ENCODE measurements around the gene GADD45G. TPM values are rescaled to one million over a fixed set of nuclear protein-coding genes. Genes with fewer than 3 reads are reported as not detected.

The GADD45G gene
- total RNA-seq, 1 donor from 2014 or later: under 0.01 TPM

DNA sequence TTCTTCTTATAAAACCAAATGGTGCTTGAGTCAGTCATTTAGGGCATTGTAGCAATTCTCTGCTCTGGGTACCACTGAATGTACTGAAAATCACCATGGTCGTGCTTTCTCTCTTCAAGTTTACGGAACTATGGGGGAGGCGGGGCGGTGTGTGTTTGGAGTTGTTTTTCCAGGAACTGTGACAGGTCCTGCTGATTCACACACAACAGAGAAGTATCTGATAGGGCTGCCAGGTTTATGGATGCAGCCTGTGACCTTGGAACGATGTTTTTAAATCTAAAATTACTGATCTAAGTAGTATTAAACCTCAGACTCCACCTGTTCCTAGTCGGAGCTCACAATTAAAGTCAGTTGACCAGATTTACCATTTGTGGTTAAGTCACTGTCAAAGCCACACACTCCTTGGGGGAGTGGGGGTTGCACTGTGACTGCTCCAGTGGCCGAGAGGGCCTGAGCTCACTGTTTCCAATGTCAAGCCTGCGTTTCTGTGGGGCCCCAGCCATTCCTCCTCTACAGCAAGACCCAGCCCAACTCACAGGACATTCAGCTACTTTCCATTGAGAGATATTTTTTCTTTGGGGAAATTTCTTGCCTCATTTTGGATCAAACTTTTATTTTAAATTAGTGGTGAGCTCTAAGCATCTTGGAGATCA is 44.4 kb downstream of the GADD45G start:
- FAIRE-seq: no peak
- TF ChIP-seq, protein P1, sequence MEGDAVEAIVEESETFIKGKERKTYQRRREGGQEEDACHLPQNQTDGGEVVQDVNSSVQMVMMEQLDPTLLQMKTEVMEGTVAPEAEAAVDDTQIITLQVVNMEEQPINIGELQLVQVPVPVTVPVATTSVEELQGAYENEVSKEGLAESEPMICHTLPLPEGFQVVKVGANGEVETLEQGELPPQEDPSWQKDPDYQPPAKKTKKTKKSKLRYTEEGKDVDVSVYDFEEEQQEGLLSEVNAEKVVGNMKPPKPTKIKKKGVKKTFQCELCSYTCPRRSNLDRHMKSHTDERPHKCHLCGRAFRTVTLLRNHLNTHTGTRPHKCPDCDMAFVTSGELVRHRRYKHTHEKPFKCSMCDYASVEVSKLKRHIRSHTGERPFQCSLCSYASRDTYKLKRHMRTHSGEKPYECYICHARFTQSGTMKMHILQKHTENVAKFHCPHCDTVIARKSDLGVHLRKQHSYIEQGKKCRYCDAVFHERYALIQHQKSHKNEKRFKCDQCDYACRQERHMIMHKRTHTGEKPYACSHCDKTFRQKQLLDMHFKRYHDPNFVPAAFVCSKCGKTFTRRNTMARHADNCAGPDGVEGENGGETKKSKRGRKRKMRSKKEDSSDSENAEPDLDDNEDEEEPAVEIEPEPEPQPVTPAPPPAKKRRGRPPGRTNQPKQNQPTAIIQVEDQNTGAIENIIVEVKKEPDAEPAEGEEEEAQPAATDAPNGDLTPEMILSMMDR (IDR thresholded peaks at IDR 0.05; ENCODE audit: insufficient read depth, low read length, severe bottlenecking): no peak
- no peaks in the 10 kb centered on the region for H3K27me3 ChIP-seq (ENCODE audit: control insufficient read depth, insufficient read depth, low read length)
- H3K4me3 ChIP-seq (ENCODE audit: low read depth, low read length): no peak overlapping the region
- no peak for DNase-seq (ENCODE audit: low read depth)
- no peaks in the 10 kb centered on the region for H3K36me3 ChIP-seq (ENCODE audit: control insufficient read depth, insufficient read depth, low read length)

DNA sequence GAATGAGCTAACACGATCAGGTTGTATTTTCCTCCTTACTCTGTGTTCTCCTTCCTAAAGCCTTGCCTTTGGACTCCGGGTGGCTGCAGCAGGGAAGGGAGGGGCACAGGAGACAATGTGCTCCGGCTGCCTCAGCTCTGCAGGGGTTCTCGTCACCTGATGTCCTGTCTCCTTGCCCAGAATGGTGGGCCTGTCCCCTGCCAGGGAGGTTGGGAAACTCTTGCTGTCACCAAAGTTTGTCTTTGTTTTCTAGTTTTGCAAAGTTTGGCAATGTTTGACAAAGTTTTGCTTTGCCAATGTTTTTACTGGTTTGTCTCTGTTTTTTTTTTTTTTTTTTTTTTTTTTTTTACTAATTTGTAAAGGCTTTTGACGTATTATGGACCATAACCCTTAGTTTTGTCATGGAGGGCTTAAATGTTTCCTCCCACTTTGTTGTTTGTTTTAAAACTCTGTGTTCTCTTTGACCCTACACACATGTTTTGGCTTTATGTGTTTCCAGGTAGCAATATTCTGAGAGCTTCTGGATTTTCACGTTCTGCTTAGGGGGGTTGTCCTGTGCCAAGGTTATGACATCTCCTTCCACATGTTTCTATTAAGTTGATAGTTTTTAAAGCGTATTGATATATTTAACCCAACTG is 49.3 kb downstream of the GADD45G start:
- TF ChIP-seq, protein P1 (IDR thresholded peaks at IDR 0.05; ENCODE audit: insufficient read depth, low read length, severe bottlenecking): no peak
- FAIRE-seq (no peak), DNase-seq (ENCODE audit: low read depth) (no peak)
- Histone ChIP-seq H3K4me3 (ENCODE audit: low read depth, low read length) (no peak overlapping the region), H3K36me3 (ENCODE audit: control insufficient read depth, insufficient read depth, low read length) (no peaks in the 10 kb centered on the region), H3K27me3 (ENCODE audit: control insufficient read depth, insufficient read depth, low read length) (peaks cover 2% of the 10 kb centered on the region)

DNA sequence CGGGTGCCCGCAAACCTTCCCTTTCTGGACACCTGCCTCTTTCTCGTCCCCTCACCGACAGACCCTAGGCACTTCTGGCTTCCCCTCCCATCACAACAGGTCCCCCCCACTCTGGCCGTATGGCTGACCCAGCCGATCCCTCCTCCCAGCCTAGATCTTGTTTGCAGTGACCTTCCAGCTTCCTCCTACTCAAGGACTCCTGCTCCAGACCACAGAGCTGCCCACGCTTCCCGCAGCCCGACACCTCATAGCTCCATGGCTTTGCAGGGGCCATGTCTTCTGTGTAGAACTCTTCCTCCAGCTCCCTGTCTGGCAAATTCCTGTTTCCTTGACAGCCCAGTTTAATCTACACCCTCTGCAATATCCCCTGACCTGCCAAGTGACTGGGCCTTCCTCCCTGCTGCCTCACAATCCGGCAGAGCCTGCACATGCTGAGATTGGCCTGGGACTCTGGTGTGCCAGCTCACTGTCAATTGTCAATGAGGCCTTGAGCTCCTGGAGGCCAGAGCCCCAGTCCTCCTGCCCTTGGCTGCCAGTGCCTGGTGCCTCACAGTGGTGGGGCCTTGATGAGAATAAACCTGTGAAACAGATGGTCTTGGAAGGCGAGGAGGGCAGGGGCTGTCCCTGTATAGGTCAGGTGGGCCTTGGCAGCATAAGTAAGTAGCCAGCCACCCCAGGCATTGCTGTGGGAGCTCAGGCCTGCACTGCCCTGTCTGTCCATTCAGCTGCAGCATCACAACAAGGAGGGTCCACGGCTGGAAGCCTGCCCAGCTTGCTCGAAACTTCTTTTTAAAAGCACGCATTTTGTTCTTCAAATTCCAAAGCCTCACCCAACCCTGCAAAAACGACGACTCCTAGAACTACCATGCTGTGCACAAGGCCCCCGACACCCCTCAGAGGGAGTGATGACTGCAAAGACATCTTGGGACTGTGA is 50.5 kb downstream of the GADD45G start:
- TF ChIP-seq, protein P1 (IDR thresholded peaks at IDR 0.05; ENCODE audit: insufficient read depth, low read length, severe bottlenecking): no peak
- DNase-seq (ENCODE audit: low read depth) (no peak), FAIRE-seq (no peak)
- Histone ChIP-seq H3K36me3 (ENCODE audit: control insufficient read depth, insufficient read depth, low read length) (no peaks in the 10 kb centered on the region), H3K27me3 (ENCODE audit: control insufficient read depth, insufficient read depth, low read length) (peaks cover 5% of the 10 kb centered on the region), H3K4me3 (ENCODE audit: low read depth, low read length) (no peak overlapping the region)

Other genes starting within 250 kb of the GADD45G start
- 1.8 and 6.1 TPM in 2 replicates for gene SEMA4D, start 106.9 kb upstream of the GADD45G start, total RNA-seq

Data from bronchial epithelial cell (primary cell).